ENCODE data around the gene CHRM4.
A peak's percentile ranks its signal among the peaks of the same experiment; 100 is the strongest.

Gene CHRM4

DNA sequence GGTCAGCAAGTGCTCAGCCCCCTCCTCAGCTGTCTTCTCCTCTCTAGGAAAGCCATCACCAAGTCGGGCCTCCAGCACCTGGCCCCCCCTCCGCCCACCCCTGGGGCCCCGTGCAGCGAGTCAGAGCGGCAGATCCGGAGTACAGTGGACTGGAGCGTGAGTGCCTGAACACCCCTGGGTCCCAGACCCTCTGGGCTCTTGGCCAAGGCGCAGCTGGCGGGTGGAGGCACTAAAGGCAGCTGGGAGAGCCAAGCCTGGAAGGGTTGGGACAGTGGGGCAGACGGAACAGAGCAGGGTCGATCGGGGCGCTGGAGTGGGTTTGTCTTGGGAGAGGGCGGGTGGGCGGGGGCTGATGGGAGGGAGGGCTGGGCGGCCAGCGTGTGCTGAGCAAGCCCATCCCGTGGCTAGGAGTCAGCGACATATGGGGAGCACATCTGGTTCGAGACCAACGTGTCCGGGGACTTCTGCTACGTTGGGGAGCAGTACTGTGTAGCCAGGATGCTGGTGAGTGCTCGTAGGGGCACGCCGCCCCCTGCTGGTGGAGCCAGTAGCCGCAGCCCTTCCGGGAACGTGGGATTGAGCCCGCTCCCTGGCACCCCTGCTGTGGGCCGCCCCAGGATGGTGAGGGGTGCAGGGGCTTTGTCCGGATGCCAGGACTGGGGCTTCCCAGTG is 24.2 kb downstream of the CHRM4 start:
- DNase-seq = peak; percentile 74

DNA sequence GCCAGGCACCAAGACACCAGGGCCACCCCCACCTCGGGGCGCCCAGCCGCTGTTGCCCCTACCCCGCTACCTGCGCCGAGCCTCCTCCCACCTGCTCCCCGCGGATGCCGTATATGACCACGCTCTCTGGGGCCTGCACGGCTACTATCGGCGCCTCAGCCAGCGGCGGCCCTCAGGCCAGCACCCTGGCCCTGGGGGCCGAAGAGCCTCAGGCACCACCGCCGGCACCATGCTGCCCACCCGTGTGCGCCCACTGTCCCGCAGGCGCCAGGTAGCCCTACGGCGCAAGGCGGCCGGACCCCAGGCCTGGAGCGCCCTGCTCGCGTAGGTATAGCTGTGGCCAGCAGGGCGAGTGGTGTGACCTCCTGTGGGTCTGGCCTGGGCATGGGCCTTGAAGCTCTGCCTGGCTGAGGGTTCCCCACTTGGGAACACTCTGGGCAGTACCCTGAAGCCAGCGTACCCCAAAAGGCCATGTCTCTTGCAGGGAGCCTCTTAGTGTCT is 24.9 kb downstream of the CHRM4 start:
- DNase-seq = no peak

DNA sequence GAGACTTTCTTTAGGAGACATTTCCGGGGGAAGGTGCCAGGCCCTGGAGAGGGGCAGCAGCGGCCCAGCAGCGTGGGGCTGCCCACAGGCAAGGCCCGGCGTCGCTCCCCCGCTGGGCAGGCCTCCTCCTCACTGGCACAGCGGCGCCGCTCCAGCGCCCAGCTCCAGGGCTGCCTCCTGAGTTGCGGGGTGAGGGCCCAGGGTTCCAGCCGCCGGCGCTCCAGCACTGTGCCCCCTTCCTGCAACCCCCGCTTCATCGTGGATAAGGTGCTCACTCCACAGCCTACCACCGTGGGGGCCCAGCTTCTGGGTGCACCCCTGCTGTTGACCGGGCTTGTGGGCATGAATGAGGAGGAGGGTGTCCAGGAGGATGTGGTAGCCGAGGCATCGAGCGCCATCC is 25.3 kb downstream of the CHRM4 start:
- DNase-seq = no peak

DNA sequence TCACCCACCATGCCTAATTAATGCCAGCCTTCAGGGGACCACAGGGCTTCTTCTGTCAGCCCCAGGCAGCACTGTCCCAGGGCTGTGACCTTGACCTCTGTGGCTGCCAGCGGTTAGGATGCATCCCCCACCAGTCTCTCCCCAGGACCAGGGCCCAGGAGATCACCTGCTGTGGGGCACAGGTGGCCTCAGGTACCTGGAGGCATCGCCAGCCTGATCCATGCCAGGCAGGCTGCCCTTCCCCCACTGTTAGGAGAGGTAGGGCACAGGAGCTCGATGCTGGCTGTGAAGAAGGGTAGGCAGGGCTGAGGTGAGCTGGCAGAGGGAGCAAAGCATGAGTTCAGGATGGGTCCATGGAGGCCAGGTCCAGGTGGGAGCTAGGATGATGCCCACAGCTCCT is 26.8 kb downstream of the CHRM4 start:
- no peak for DNase-seq

DNA sequence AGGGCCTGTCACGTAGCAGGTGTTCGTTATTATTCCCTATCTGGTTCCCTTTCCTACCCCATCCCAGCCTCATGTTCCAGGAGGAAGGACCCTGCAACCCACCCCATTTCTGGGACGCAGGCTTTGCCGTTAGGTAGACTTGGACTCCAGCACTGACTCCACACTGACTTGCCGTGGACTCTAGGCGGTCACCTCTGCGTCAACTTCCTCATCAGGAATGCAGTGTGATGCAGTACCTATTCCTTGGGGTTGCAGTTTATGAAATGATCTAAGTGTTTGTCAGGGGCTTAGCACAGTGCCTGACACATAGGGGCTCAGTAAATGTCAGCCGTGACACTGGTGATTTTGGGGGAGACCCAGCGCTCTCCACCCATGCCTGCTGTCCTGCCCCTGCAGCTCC is 27.5 kb downstream of the CHRM4 start:
- no peak for DNase-seq

DNA sequence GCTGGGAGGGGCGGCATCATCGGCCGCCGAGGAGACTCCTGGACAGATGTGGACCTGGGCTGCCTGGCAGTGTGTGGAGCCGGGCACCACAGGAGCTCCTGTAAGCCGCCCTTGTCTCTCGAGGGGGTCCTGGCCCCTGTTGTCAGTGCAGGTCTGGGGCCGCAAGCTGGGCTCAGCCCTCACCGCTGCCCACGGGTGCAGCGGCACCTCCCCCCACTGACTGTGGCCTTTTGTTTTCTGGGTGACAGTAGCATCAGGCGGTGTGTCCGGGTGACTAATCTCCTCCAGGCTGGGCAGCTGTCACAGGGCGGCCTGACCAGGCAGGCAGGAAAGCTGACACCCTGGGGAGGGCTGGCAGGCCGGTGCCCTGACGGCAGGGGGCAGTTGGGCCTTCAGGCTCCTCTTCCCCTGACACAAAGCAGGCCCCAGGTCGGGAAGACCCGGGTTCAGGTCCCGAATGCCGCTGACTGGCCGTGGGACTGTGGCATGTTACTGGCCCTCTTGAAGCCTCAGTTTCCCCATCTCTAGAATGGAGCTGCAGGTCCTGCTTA is 28.0 kb downstream of the CHRM4 start:
- no peak for DNase-seq

DNA sequence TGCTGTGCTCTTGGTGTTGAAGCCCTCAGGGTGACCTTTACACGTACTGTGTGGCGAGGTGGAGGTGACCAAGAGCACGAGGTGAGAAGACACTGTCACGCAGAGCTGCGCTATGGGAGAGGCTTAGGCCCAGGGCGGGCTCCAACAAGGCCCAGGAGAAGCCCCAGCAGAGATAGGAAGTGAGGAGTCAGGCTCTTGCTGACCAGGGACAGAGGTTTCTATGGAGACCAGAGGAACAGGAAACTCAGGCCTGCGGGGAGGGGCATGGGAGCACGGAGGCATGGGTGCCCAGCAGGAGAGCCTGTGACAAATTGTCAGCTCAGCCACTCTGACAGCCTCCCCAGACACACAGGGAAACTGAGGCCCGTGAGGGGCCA is 28.6 kb downstream of the CHRM4 start:
- no peak for DNase-seq

DNA sequence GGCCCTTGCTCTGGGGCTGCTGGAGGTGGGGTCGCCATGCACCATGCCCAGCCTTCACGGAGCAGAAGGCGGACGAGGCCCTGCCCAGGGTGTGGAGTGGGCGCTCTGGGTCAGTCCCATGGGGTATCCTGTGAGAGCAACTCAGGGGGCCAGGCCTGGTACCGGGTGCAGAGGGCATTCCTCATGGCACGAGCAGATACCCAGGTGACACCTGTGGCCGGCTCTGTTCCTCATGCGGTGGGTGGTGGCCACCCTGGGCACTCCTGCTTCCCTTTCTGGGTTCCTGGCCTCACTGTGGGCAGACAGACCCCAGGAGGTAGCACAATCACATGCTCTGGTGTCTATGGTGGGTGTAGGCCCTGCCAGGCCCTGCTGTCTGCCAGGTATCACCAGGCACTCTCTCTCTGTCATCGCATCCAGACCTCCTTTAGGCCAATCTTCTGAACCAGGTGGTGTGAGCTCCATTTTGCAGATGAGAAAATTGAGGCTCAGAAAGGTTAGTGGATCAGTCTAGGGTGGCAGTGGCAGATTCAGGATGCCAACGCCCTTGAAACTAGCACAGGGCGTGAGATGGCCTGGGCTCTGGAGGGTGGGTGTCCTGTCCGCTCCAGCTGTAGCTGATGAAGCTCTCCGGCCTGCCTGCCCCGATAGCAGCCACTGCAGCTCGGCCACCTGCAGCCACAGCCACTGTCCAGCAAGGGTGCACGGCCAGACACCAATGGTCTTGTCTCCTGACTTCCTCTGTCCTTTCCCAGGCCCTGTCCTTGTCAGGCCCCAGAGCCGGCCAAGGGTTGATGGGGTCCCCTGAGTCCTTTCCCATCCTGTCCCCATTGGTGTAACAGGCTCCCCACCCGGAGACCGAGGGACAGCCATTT is 29.2 kb downstream of the CHRM4 start:
- DNase-seq = no peak

DNA sequence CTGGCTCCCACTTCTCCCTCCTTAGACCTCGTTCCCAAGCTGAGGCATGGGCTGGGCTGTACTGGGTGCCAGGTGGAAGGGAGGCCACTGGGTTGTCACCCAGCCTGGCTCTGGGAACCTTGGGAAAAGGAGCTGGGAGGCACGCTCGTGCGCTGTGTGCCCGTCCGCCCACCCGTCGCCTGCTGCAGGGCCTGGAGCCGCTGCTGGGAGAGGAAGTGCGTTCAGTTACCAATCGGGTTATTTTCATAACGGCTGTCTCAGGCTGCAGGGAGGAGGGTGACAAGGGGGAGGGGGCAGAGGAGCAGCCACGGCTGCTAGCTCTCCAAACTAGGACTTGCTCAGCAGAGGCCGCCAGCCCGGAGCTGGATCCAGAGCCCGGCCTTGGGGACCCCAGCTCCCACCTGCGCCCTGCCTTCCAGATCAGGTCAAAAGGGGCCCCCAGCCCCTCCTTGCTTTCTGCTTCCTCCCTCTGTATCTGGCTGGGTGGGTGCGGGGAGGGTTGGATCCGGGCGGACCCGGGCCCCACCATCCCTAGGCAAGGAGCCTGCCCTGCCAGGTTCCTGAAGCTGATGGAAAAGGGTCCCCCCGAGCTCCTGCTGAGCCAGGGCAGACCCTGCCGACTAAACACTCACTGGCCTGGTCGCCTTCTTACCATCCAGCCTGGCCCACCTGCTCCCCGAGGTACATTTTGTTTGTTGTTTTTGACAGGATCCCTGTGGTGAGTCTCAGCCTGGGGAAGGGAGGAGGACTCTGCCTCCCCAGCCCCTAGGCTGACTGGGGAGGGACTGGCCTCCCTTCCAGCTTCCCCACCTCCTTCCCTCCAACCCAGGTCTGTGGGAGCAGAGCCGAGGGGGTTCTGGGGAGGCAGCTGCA is 30.1 kb downstream of the CHRM4 start:
- DNase-seq = peak; percentile 55

DNA sequence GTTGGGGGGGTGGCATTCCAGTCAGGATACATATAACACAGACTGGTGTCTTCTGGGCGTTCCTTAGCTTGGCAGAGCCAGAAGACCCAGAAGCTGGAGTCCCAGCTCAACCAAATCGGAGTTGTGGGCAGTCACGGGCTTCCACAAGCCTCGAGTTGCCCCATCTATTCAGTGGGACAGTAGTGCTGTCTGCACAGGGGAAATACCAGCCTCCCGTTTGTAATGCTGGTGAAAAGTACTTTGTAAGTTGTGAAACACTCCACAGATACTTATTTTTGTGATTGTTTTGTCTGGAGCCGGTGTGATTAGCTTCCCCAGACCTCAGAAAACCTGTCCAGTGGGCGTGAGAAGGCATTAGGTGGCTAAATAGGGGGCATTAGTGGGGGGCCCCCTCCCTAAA is 30.7 kb downstream of the CHRM4 start:
- no peak for DNase-seq

DNA sequence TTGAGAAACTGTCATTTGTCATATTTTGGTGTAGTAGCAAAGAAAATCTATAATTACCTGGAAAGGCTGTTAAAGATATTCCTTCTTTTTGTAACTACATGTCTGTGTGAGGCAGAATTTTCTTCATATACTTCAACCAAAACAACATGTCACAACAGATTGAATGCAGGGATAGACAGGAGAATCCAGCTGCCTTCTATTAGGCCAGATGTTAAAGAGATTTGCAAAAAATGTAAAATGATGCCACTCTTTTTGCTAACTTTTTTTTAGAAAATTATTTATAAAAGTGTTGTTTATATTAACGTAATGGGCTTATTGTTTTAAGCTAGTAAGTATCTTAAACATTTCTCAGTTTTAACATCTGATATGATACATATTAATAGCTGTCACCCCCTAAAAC is 31.6 kb downstream of the CHRM4 start:
- no peak for DNase-seq

DNA sequence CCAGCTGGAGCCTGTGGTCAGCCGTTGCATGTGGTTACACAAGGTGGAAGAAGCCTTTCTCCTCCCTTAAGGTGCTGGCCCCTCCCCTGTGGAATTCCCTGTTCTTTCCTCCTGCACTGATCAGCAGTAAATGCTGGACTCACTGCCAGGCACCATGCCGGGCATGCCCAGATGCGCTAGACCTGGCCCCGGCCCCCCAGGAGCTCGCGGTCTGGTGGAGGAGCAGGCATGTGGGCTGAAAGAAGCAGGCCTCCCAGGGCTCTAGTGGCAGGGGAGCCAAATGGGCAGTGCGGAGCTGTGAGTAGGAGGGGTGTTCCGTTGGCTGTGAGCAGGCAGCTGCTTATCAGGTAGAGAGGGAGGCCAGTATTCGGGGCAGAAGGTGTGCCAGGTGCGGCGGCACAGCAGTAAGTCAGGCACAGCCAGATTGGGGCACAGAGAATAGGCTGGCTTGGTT is 34.1 kb downstream of the CHRM4 start:
- DNase-seq = no peak

DNA sequence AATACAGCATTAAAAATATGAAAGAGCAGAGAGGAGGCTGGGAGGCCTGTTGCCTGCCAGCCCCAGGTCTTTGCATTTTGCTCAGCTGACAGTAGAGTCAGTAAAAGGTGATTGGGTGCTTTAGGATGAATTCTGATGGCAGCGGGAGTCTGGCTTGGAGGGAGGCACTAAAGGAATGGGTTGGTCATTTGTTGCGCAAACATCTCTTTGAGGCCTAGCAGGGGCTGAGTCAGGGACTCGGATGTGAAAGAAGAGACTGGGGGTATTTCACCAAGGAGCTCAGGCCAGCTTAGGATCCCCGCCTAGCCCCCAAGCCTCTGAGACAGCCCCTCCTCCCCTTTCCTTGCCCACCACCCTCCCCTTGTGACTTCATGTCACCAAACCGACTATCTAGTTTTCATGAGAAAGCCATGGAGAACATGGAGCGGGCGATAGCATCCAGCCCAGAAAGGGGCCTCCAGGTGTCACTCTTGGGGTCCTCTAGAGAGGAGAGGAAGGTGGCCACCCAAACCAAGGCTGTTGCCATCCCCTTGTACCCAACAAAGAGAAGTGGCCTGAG is 34.6 kb downstream of the CHRM4 start:
- DNase-seq = no peak

DNA sequence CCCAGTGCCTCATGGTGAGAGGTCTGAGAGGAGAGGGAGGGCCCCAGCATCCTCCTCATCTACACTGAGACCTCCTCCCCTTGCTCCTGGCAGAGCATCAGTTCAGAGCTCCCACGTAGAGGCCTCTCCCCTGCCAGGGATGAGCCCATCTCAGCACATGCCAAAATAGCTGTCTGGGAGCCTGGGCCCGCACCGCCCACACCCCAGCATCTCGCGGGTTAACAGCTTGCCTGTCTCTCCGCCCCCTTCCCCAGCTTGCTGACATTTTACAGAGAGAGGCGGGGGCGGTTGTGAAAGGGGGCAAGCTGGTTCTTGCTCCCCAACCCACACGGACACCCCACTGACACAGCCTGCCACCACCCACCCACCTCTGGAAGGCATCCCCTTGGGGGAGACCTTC is 37.9 kb downstream of the CHRM4 start:
- peak; percentile 65 for DNase-seq

DNA sequence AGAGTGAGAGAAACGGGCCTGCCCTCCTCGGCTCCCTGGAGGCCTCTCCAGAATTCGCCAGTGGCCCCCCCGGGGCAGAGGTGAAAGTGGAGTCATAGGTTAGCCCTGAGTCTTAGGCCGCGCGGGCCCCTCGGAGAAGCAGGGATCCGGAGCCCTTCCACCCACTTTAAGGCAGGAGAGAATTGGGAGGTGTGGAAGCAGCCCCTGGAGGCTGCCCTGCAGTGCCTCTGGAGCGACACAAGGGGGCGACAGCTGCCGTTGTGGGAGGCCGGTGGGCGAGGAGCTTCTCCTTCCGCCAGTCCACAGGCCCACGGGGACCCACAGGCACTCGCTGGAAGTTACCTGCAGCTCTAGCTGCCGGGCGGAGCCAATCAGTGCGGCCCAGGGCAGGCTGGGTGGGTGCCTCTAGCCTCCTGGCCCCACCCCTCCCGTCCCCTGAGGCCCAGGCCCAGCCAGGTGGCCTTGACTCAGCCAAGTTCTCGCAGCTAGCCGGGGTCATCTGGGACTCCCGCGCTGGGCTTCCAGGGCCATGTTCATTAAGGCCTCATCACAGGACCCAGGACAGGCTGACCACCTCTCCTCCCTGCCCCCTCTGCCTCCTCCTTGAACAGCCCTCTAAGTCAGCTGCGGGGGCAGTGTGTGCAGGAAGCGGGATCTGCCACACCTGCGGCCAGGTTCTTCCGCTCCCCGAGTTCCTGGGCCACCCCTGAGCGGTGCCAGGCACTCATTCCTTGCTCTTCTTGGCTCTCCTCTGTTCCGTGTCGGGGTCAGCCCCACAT is 39.3 kb downstream of the CHRM4 start:
- DNase-seq = peak; percentile 67

DNA sequence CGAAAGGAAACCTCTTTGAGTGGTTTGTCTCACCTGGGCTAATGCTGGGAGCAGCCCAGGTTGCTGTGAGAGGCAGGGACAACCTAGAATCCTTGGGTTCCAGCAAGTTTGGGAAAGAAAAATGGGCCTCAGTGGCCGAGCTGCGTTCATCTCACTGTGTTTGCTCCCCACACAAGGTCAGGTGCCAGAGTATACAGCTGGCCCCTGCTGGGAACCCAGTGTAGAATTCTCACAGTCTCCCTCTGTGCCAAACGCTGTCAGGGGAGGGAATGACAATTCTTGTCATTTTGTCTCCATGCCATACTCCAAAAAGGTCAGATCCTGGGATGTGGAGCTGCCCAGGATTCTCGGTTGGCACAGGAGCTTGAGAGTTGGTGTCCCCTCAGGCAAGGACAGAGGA is 40.0 kb downstream of the CHRM4 start:
- no peak for DNase-seq

DNA sequence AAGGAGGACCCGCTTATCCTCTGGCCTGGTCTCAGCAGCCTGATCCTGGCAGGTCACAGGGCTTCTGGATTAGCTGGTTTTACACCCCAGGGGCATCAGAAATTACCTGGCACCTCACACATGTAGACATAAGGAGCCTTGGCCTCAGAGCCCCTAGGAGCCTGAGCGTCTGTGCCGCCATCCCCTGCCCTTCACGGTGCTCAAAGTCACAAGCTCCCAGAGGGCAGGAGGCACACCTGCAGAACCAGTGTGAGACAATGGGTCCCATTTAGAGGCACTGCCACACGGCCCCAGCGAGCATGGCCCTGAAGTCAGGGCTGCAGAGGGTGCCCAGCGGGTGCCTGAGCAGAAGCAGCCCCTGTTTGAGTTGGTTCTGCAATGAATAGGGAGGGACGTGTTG is 40.4 kb downstream of the CHRM4 start:
- DNase-seq = no peak

DNA sequence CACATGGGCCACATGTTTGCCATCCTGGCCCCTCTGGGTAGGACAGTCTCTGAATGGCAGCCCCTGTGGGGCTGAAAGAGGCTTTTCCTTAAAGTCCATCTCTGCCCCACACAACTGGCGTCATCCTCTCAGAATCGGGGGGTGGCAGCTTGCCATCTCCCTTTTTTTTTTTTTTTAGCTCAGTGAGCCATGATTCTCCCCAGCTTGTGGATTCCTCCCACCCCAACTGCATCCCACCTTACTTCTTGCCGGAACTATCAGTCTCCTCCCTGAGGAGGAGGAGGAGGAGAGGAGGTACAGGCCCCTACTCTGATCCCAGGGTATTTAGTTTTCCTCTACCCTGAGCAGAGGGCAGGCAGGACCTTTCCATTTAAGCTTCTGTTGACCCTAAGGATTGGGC is 40.9 kb downstream of the CHRM4 start:
- no peak for DNase-seq

DNA sequence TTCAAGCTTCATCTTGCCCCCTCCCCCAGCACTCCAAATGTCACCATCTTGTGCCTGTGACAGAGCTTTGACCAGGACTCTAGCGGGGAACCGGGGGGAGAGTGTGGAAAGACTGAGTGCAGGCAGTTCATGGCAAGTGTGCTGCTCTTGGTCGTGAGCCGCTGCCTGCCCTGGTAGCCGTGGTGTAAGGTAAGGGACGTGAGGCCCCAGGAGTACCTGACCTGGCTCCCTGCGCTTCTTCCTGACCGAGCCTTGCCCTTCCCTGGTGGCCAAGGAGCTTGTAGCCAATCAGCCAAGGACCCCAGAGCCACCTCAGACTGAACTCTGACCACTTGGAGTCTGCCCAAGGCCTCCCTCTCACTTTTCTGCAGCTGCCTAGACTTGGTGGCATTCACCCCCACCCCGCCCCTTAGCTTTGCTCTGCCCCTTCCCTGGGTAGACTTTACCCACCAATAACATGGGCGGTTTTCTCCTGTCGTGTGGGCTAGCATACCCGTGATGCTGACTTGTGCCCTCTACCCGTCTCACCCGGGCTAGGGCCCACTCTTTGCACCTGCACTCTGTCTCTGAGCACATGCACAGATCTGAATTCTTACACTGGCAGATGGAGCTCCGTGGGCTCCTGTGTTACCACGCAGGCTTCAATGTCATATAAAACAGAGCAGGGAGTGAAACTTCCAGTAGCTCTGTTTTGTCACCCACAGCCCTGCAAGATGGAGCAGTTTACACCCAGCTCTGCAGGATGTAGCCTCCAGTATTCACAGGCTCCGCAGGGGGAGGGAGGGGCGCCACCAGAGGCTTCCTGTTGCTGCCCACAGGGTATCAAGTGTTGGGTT is 42.8 kb downstream of the CHRM4 start:
- DNase-seq = peak; percentile 45

DNA sequence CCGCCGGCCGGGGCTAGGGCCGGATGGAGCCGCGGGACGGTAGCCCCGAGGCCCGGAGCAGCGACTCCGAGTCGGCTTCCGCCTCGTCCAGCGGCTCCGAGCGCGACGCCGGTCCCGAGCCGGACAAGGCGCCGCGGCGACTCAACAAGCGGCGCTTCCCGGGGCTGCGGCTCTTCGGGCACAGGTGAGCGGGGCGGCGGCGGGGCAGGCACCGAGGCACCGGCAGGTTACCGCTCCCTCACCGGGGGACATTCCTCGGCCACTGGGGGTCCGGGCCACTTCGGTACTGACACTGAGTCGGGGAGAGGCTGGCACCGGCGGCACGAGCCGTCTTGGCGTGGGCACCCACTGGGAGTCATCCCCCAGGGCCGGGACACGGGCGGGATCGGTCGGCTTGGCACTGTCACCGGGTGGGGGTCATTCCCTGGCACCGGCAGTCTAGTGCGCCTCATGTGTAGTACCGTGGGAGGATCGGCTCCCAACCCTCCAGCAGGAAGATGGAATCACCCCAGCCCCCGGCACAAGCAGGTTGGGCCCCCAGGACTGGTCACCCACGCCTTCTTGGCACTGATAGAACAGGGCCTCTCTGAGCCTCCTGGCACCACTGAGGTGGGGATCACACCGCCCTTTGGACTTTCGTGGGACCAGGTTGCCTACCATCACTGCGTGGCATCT is 43.8 kb downstream of the CHRM4 start:
- DNase-seq = no peak
